HCT116 (cell line): ENCODE measurements around the gene HMGCL. TPM values are rescaled to one million over a fixed set of nuclear protein-coding genes. Genes with fewer than 3 reads are reported as not detected.
A peak's percentile ranks its signal among the peaks of the same experiment; 100 is the strongest.

ENCODE experiments used
- ATAC-seq: fragments of 200-7000 bp; cut with Tn5 transposase; 2 replicates; pipeline ENCODE4 v1.9.1; 2020; ENCODE audit warnings: mild to moderate bottlenecking, moderate library complexity
- BruUV-seq: library from RNA; stranded (reverse); fragments of 400-500 nt; replicated peaks from 2 replicates; lab custom pipeline; 2021; lab: Mats Ljungman, UMichigan
- CTCF ChIA-PET: fragments of 300-600 bp; sonication (Branson Sonifier 250); formaldehyde crosslinking; loops from one replicate; lab custom pipeline; 2021; ENCODE audit warnings: antibody characterized with exemption; lab: Charles Lee
- POLR2A ChIA-PET: fragments of 300-600, 350-600 bp; sonication (Branson Sonifier 250); formaldehyde crosslinking; loops from one replicate; lab custom pipeline; 2021; ENCODE audit warnings: antibody characterized with exemption; lab: Charles Lee
- RAD21 ChIA-PET, 2 experiments: fragments of 300-600 bp; sonication (Branson Sonifier 250); formaldehyde crosslinking; loops; one replicate each; lab custom pipeline; 2023; ENCODE audit warnings: low total read pairs in 2 of 2; ENCODE audit not compliant: uncharacterized antibody in 2 of 2, unreplicated experiment in 2 of 2, low non-redundant PET in 1 of 2; lab: Charles Lee
- DNase-seq: peaks from one replicate; pipeline ENCODE4 v3.0.0-alpha.2; 2010; ENCODE audit warnings: low read depth, low spot score
- H2AFZ ChIP-seq: fragments of 200-600 bp; shearing (Covaris generic), sonication (generic); 2 replicates; pipeline ENCODE4 v1.6.1; 2017; ENCODE audit warnings: low read depth, mixed run types, mixed read lengths, antibody characterized with exemption, low read length; ENCODE audit not compliant: poor library complexity, severe bottlenecking
- H3K27ac ChIP-seq: 2 replicates; pipeline ENCODE4 v1.5.1; 2012; ENCODE audit warnings: low read depth, low read length
- H3K27me3 ChIP-seq: fragments of 200-600 bp; sonication (generic); 2 replicates; pipeline ENCODE4 v1.6.1; 2016; ENCODE audit warnings: mixed run types, low read length, mixed read lengths; ENCODE audit not compliant: insufficient read depth
- H3K36me3 ChIP-seq, 2 experiments: fragments of 200-500 bp in 1 of 2; fragments of 200-600 bp in 1 of 2; sonication (Bioruptor generic) in 1 of 2; sonication (generic) in 1 of 2; 2 replicates each; pipeline versions ENCODE4 v1.5.1 to v1.6.1; 2014 to 2016; ENCODE audit warnings: low read length in 2 of 2, inconsistent platforms in 1 of 2, mixed read lengths in 1 of 2, mixed run types in 1 of 2; ENCODE audit not compliant: insufficient read depth in 2 of 2, control insufficient read depth in 1 of 2
- H3K4me1 ChIP-seq, 2 experiments: fragments of 200-600 bp in 1 of 2; sonication (generic) in 1 of 2; 2 replicates each; pipeline versions ENCODE4 v1.5.1 to v1.6.1; 2012 to 2017; ENCODE audit warnings: low read length in 2 of 2, inconsistent platforms in 1 of 2, mild to moderate bottlenecking in 1 of 2, mixed read lengths in 1 of 2, mixed run types in 1 of 2, moderate library complexity in 1 of 2; ENCODE audit not compliant: insufficient read depth in 2 of 2, control insufficient read depth in 1 of 2
- H3K4me2 ChIP-seq: fragments of 200-600 bp; sonication (generic); 2 replicates; pipeline ENCODE4 v1.6.1; 2017; ENCODE audit warnings: mixed run types, low read length, mixed read lengths
- H3K4me3 ChIP-seq, 2 experiments: fragments of 200-600 bp in 1 of 2; sonication (generic) in 1 of 2; replicated peaks in 1 of 2; 2 replicates each; pipeline ENCODE4 v1.5.1; 2011 to 2016; ENCODE audit warnings: low read length in 2 of 2, control low read depth in 1 of 2, low read depth in 1 of 2, mild to moderate bottlenecking in 1 of 2, mixed read lengths in 1 of 2, mixed run types in 1 of 2
- H3K79me2 ChIP-seq: fragments of 200-600 bp; sonication (generic); 2 replicates; pipeline ENCODE4 v1.6.1; 2017; ENCODE audit warnings: mild to moderate bottlenecking, mixed run types, low read length, moderate library complexity, mixed read lengths; ENCODE audit not compliant: insufficient read depth
- H3K9ac ChIP-seq: fragments of 200-600 bp; sonication (generic); 2 replicates; pipeline ENCODE4 v1.6.1; 2016; ENCODE audit warnings: low read length, mixed read lengths
- H3K9me2 ChIP-seq: fragments of 200-600 bp; sonication (generic), shearing (Covaris generic); 2 replicates; pipeline ENCODE4 v1.6.1; 2017; ENCODE audit warnings: mixed run types, mild to moderate bottlenecking, moderate library complexity; ENCODE audit not compliant: insufficient read depth
- H3K9me3 ChIP-seq, 2 experiments: fragments of 200-500 bp in 1 of 2; fragments of 200-600 bp in 1 of 2; sonication (Bioruptor generic) in 1 of 2; sonication (generic) in 1 of 2; 2 replicates each; pipeline ENCODE4 v1.6.1; 2014 to 2017; ENCODE audit warnings: low read length in 2 of 2, mixed read lengths in 2 of 2, inconsistent platforms in 1 of 2, low read depth in 1 of 2, mild to moderate bottlenecking in 1 of 2, mixed run types in 1 of 2, moderate library complexity in 1 of 2; ENCODE audit not compliant: control insufficient read depth in 1 of 2, insufficient read depth in 1 of 2
- H4K20me1 ChIP-seq: fragments of 200-600 bp; sonication (generic), shearing (Covaris generic); 2 replicates; pipeline ENCODE4 v1.6.1; 2017; ENCODE audit warnings: mixed run types, mild to moderate bottlenecking, moderate library complexity; ENCODE audit not compliant: insufficient read depth
- ATF3 ChIP-seq: IDR thresholded peaks from 2 replicates; pipeline ENCODE4 v1.6.1; 2012
- CBX3 ChIP-seq: IDR thresholded peaks from 2 replicates; pipeline ENCODE4 v1.6.1; 2012; ENCODE audit warnings: low read depth
- CTCF ChIP-seq, 3 experiments: fragments of 200-600 bp in 1 of 3; sonication (generic) in 1 of 3; IDR thresholded peaks in 2 of 3; conservative IDR thresholded peaks in 1 of 3; 2 replicates each; pipeline ENCODE4 v1.5.1; 2012 to 2017; ENCODE audit warnings: low read depth in 2 of 3, low read length in 2 of 3, antibody characterized with exemption in 1 of 3, borderline replicate concordance in 1 of 3, control low read depth in 1 of 3, mild to moderate bottlenecking in 1 of 3, mixed read lengths in 1 of 3, mixed run types in 1 of 3, moderate library complexity in 1 of 3; ENCODE audit not compliant: insufficient read depth in 1 of 3
- ELF1 ChIP-seq: IDR thresholded peaks from 2 replicates; pipeline ENCODE4 v1.6.1; 2012; ENCODE audit warnings: low read depth, borderline replicate concordance
- EZH2 ChIP-seq: fragments of 200-600 bp; sonication (generic); IDR thresholded peaks from 2 replicates; pipeline ENCODE4 v1.6.1; 2017; ENCODE audit warnings: antibody characterized with exemption, mixed run types
- EZH2phosphoT487 ChIP-seq: fragments of 200-600 bp; IDR thresholded peaks from 2 replicates; pipeline ENCODE4 v1.6.1; 2018; ENCODE audit warnings: antibody characterized with exemption, borderline replicate concordance
- FOSL1 ChIP-seq: IDR thresholded peaks from 2 replicates; pipeline ENCODE4 v1.6.1; 2012; ENCODE audit warnings: low read depth
- JUND ChIP-seq: IDR thresholded peaks from 2 replicates; pipeline ENCODE4 v1.6.1; 2012
- MAX ChIP-seq: IDR thresholded peaks from 2 replicates; pipeline ENCODE4 v1.6.1; 2012
- POLR2AphosphoS5 ChIP-seq: IDR thresholded peaks from 2 replicates; pipeline ENCODE4 v1.6.1; 2011; ENCODE audit warnings: mild to moderate bottlenecking, low read depth, low read length, moderate library complexity
- RAD21 ChIP-seq: IDR thresholded peaks from 2 replicates; pipeline ENCODE4 v1.6.1; 2012; ENCODE audit warnings: low read depth, mild to moderate bottlenecking
- REST ChIP-seq: IDR thresholded peaks from 2 replicates; pipeline ENCODE4 v1.6.1; 2012; ENCODE audit warnings: low read depth
- SP1 ChIP-seq: IDR thresholded peaks from 2 replicates; pipeline ENCODE4 v1.6.1; 2012; ENCODE audit warnings: low read depth
- SRF ChIP-seq: IDR thresholded peaks from 2 replicates; pipeline ENCODE4 v1.6.1; 2012; ENCODE audit warnings: low read depth
- TCF7L2 ChIP-seq: IDR thresholded peaks from 2 replicates; pipeline ENCODE4 v1.7.0; 2011; ENCODE audit warnings: borderline replicate concordance, inconsistent platforms; ENCODE audit not compliant: insufficient read depth, insufficient read length; ENCODE audit errors: extremely low read depth
- YY1 ChIP-seq: IDR thresholded peaks from 2 replicates; pipeline ENCODE4 v1.6.1; 2011; ENCODE audit warnings: low read length, low read depth, moderate library complexity, mild to moderate bottlenecking; ENCODE audit not compliant: insufficient replicate concordance; ENCODE audit errors: extremely low read depth
- ZFX ChIP-seq: fragments of 450-650 bp; IDR thresholded peaks from 2 replicates; pipeline ENCODE4 v1.6.1; 2017
- intact Hi-C: fragments of 100-400 bp; cut with micrococcal nuclease; formaldehyde crosslinking; loops from 2 replicates; pipeline ENCODE4 v1.10.0; 2022
- total RNA-seq: library from RNA; stranded (reverse); gene quantifications from one replicate; pipeline ENCODE4 v1.2.1, GENCODE V29; 2021; ENCODE audit not compliant: unreplicated experiment

Gene HMGCL
- total RNA-seq, 1 experiment from 2014 or later, result 36.2 TPM

- TF ChIP-seq EZH2phosphoT487, result no peak
- no peak for TF ChIP-seq YY1
- TF ChIP-seq JUND, result peak; percentile 39; the same call in 1 of the 2 replicates
Observed at GRCh38 chr1:23779826-23780371, 45.3 kb downstream of the HMGCL start (continued).

GRCh38 chr1:23777979-23778814 lies 47.0 kb downstream of the HMGCL start, which contains the start of gene PITHD1:
PITHD1 (plus strand) TSS chr1:23778418; CDS start chr1:23778516, 98 bp downstream.
- Histone ChIP-seq H2AFZ (no peak within 1 kb of the TSS), H3K4me2 (peak within 1 kb of the TSS; percentile 84), H3K4me3 (peak within 1 kb of the TSS; percentile 98 to 99), H3K4me1 (peaks cover 18 to 21% of the 10 kb centered on the region in 2 experiments), H3K79me2 (peaks cover 72% of the 10 kb centered on the region), H4K20me1 (peaks cover 11% of the 10 kb centered on the region; the same call in 1 of the 2 replicates), H3K9me3 (no peaks in the 10 kb centered on the region), H3K9me2 (no peaks in the 10 kb centered on the region), H3K36me3 (peaks cover 7 to 14% of the 10 kb centered on the region in 2 experiments; a peak in 3 of 4 replicates), H3K27me3 (no peaks in the 10 kb centered on the region), H3K9ac (peak within 1 kb of the TSS; percentile 90), H3K27ac (peak within 1 kb of the TSS; percentile 75)
- intact Hi-C loops, result loop anchor here (1.0 kb wide), 1 partner anchor 22 kb away; the partner anchor contains the start of gene GALE
- DNase-seq (peak; percentile 76), ATAC-seq (peak; percentile 84)
- RAD21 ChIA-PET, result interaction anchor here (0.6 to 0.7 kb wide), 2 partner anchors 29 kb away, joined by 3 read pairs; no protein-coding TSS in a partner anchor
- POLR2A ChIA-PET, result interaction anchor here (0.6 to 3.5 kb wide), 10 partner anchors 11 to 183 kb away, joined by 3 to 30 read pairs (median 3); partner anchors contain the start of genes LYPLA2 and RPL11
- no TSS peak for BruUV-seq
- CTCF ChIA-PET, result interaction anchor here (0.6 to 2.9 kb wide), 5 partner anchors 12 to 138 kb away, joined by 3 to 9 read pairs (median 3); no protein-coding TSS in a partner anchor
- peak; percentile 96 for TF ChIP-seq ZFX
- TF ChIP-seq CTCF (IDR thresholded peaks at IDR 0.05 in 2 of 3, conservative IDR thresholded peaks at IDR 0.05 in 1 of 3; ENCODE audit: borderline replicate concordance in 1 of 3, insufficient read depth in 1 of 3, low read depth in 2 of 3, low read length in 2 of 3), result no peak
- no peak for TF ChIP-seq SP1
- TF ChIP-seq YY1, result peak; percentile 37
- no peak for TF ChIP-seq REST
- TF ChIP-seq FOSL1, result no peak
- no peak for TF ChIP-seq ATF3
- 0 out of 2 replicates have a peak, but pooled peaks have one; percentile 46 for TF ChIP-seq SRF
- no peak for TF ChIP-seq EZH2
- no peak for TF ChIP-seq RAD21
- TF ChIP-seq POLR2AphosphoS5, result peak; percentile 96
- TF ChIP-seq TCF7L2, result peak; percentile 41
- no peak; the same call in 1 of the 2 replicates for TF ChIP-seq CBX3
- TF ChIP-seq MAX, result peak; percentile 57; the same call in 1 of the 2 replicates
- TF ChIP-seq JUND, result no peak
- TF ChIP-seq ELF1, result no peak
